Activated CD4-positive, alpha-beta memory T cell treated with anti-CD3 and anti-CD28 coated beads for 36 hours (primary cell): ENCODE results near the gene HNRNPUL1. TPM values are rescaled to one million over a fixed set of nuclear protein-coding genes. Genes with fewer than 3 reads are reported as not detected.

ENCODE experiments used
- CTCF ChIA-PET: fragments of 350-600 bp; sonication (Branson Sonifier 250); formaldehyde crosslinking; loops from one replicate; lab custom pipeline; 2021; ENCODE audit warnings: antibody characterized with exemption, inconsistent platforms; lab: Charles Lee
- POLR2A ChIA-PET: fragments of 350-600 bp; sonication (Branson Sonifier 250); formaldehyde crosslinking; loops from one replicate; lab custom pipeline; 2021; ENCODE audit warnings: antibody characterized with exemption; lab: Charles Lee
- DNase-seq: peaks from one replicate; pipeline ENCODE4 v3.0.0-alpha.2; 2020
- H3K27ac Mint-ChIP-seq: one replicate; pipeline ENCODE4 v1.8.0; 2021; ENCODE audit warnings: mixed read lengths
- H3K27me3 Mint-ChIP-seq: one replicate; pipeline ENCODE4 v1.8.0; 2021; ENCODE audit warnings: mixed read lengths
- H3K36me3 Mint-ChIP-seq: one replicate; pipeline ENCODE4 v1.8.0; 2021; ENCODE audit warnings: mixed read lengths
- H3K4me1 Mint-ChIP-seq: one replicate; pipeline ENCODE4 v1.8.0; 2021; ENCODE audit warnings: low read depth, mixed read lengths
- H3K4me3 Mint-ChIP-seq: one replicate; pipeline ENCODE4 v1.8.0; 2021; ENCODE audit warnings: mild to moderate bottlenecking, mixed read lengths
- H3K9me3 Mint-ChIP-seq: one replicate; pipeline ENCODE4 v1.8.0; 2021; ENCODE audit warnings: mixed read lengths
- intact Hi-C: fragments of 100-400 bp; cut with micrococcal nuclease; formaldehyde crosslinking; loops from one replicate; pipeline ENCODE4 v1.15.1; 2023
- total RNA-seq, 2 experiments: library from RNA; stranded (reverse); gene quantifications; one replicate each; pipeline ENCODE4 v1.2.3, GENCODE V29; 2021

Gene HNRNPUL1
- total RNA-seq, 2 experiments from 2014 or later, result 290 to 295 TPM

DNA sequence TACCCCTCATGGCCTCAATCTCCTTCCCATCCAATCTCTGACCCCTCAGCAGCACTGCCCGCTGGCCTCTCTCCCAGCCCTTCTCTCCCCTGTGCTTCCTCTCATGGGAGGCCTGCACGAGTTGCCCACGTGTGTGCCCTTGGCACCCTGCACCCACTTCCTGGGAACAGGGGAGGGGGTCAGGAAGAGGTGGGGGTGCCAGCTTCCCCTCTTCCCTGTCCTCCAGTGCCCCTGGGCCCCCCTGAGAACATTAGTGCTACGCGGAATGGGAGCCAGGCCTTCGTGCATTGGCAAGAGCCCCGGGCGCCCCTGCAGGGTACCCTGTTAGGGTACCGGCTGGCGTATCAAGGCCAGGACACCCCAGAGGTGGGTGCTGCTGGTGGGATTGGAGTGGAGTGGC lies 25.9 kb upstream of the HNRNPUL1 start:
- no peak overlapping the region for H3K27ac Mint-ChIP-seq
- no peak overlapping the region for H3K4me3 Mint-ChIP-seq
- CTCF ChIA-PET, result interaction anchor here (1.0 kb wide), 1 partner anchor 34 kb away, joined by 3 read pairs; no protein-coding TSS in a partner anchor
- H3K9me3 Mint-ChIP-seq, result no peaks in the 10 kb centered on the region
- no peaks in the 10 kb centered on the region for H3K4me1 Mint-ChIP-seq
- DNase-seq, result no peak
- H3K27me3 Mint-ChIP-seq, result no peaks in the 10 kb centered on the region
- H3K36me3 Mint-ChIP-seq, result no peaks in the 10 kb centered on the region
- intact Hi-C loops, result no loop called here
- POLR2A ChIA-PET, result no interaction called here

DNA sequence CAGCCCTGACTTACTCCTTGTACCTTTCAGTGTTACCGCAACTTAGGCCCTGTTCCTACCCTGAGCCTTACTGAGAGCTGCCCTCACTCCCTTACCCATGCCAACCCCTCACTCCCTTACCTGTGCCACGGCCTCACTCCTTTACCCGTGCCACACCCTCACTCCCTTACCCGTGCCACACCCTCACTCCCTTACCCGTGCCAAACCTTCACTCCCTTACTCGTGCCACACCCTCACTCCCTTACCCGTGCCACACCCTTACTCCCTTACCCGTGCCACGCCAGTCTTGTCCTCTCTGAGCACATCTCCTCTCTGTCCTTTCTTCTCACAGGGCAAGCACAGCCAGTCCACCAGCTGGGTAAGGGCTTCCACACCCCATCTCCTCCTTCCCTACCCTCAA lies 24.8 kb upstream of the HNRNPUL1 start:
- Mint-ChIP-seq H3K36me3 (no peaks in the 10 kb centered on the region), H3K4me1 (no peaks in the 10 kb centered on the region), H3K27ac (no peak overlapping the region), H3K27me3 (no peaks in the 10 kb centered on the region), H3K4me3 (no peak overlapping the region), H3K9me3 (no peaks in the 10 kb centered on the region)
- ChIA-PET CTCF (no interaction called here), POLR2A (no interaction called here)
- no peak for DNase-seq
- intact Hi-C loops, result no loop called here

DNA sequence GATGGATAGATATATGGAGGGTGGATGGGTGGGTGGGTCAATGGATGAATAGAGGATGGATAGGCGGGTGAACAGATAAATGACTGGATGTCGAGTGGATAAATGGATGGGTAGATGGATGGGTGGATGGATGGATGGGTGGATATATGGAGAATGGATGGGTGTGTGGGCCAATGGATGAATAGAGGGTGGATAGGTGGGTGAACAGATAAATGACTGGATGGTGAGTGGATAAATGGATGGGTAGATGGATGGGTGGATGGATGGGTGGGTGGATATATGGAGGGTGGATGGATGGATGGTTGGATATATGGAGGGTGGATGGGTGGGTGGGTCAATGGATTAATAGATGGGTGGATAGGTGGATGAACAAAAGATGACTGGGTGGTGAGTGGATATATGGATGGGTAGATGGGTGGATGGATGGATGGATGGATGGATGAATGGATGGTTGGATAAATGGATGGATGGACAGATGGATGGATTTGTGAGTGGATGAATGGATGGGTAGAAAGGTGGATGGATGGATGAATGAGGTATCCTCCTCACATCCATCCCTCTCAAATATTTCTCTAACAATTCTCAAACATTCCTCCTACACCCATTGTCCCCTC lies 24.1 kb upstream of the HNRNPUL1 start:
- intact Hi-C loops, result no loop called here
- POLR2A ChIA-PET, result no interaction called here
- Mint-ChIP-seq H3K4me3 (no peak overlapping the region), H3K36me3 (no peaks in the 10 kb centered on the region), H3K27me3 (no peaks in the 10 kb centered on the region), H3K9me3 (no peaks in the 10 kb centered on the region), H3K27ac (no peak overlapping the region), H3K4me1 (no peaks in the 10 kb centered on the region)
- CTCF ChIA-PET, result no interaction called here
- DNase-seq, result no peak

DNA sequence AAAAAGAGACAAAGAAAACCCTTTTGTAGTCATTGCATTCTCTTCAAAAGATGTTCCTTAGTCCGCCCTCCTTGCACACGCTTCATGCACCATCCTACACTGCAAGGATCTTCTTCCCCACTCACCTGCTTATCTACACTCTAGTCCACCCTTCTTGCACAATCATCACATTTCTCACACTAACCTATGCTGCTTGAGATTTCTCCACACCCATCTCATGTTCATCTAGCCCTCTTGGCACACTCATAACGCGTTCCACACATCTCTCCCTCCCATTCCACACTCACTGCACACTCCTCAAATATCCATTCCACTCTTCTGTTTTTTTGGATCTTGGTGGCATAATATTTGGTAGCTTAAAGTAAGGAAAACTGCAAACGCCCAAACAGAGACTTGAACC lies 22.3 kb upstream of the HNRNPUL1 start:
- no peak for DNase-seq
- Mint-ChIP-seq H3K36me3 (no peaks in the 10 kb centered on the region), H3K9me3 (no peaks in the 10 kb centered on the region), H3K4me3 (no peak overlapping the region), H3K27me3 (no peaks in the 10 kb centered on the region), H3K4me1 (no peaks in the 10 kb centered on the region), H3K27ac (no peak overlapping the region)
- intact Hi-C loops, result no loop called here
- CTCF ChIA-PET, result no interaction called here
- POLR2A ChIA-PET, result no interaction called here

DNA sequence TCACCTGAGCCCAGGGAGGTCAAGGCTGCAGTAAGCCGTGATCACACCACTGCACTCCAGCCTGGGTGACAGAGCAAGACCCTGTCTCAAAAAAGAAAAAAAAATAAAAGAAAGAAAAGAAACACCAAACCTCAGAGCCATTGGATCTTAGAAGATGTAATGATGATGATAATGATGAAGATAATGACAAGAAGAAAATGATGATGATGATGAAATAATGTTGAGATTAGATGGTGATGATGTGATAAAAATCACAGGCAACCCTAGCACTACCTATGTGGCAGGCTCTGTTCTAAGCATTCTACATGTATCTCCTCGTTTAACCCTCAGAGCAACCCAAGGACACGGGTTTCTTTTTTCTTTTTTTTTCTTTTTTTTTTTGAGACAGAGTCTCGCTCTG lies 20.1 kb upstream of the HNRNPUL1 start:
- DNase-seq, result no peak
- H3K4me3 Mint-ChIP-seq, result no peak overlapping the region
- H3K27ac Mint-ChIP-seq, result no peak overlapping the region
- H3K36me3 Mint-ChIP-seq, result no peaks in the 10 kb centered on the region
- intact Hi-C loops, result no loop called here
- no peaks in the 10 kb centered on the region for H3K9me3 Mint-ChIP-seq
- H3K27me3 Mint-ChIP-seq, result no peaks in the 10 kb centered on the region
- ChIA-PET POLR2A (interaction anchor here (0.6 kb wide), 1 partner anchor 546 kb away, joined by 6 read pairs; no protein-coding TSS in a partner anchor), CTCF (interaction anchor here (0.5 kb wide), 1 partner anchor 31 kb away, joined by 3 read pairs; no protein-coding TSS in a partner anchor)
- H3K4me1 Mint-ChIP-seq, result no peaks in the 10 kb centered on the region

DNA sequence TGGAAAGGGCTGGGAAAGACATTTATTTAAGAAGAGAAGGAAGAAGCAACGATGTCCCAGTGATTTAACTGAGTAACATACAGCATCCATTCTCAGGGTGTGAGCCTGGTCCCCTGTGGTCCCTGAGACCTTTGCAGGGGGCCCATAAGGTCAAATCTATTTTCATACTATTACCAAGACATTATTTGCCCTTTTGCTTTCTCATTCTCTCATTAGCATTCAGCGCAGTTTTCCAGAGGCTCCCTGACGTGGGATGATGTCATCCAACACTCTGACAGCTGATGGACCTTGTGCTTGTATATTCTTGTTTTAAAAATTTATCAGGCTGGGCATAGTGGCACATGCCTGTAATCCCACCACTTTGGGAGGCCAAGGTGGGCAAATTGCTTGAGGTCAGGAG lies 18.3 kb upstream of the HNRNPUL1 start:
- POLR2A ChIA-PET, result no interaction called here
- H3K27ac Mint-ChIP-seq, result no peak overlapping the region
- CTCF ChIA-PET, result no interaction called here

DNA sequence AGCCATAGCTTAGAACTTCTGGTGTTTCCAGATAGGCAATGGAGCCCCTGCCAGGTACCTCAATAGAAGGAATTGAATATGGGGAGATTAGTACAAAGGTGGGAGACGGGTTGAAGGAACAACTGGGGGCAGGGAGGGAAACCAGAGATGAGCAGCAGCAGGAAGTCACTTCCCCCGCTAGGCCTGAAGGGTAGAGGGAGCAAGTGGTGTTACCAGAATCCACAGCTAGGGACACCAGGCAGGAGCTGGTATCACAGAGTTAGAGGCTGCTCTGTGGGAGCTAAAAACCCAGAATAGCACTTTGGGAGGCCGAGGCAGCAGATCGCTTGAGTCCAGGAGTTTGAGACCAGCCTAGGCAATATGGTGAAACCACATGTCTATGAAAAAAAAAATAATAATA lies 15.3 kb upstream of the HNRNPUL1 start:
- no peak overlapping the region for H3K4me3 Mint-ChIP-seq
- no peaks in the 10 kb centered on the region for H3K9me3 Mint-ChIP-seq
- no peaks in the 10 kb centered on the region for H3K4me1 Mint-ChIP-seq
- POLR2A ChIA-PET, result no interaction called here
- no peak for DNase-seq
- CTCF ChIA-PET, result interaction anchor here (1.0 kb wide), 2 partner anchors 10 to 14 kb away, joined by 3 to 4 read pairs; no protein-coding TSS in a partner anchor
- H3K27ac Mint-ChIP-seq, result no peak overlapping the region
- no peaks in the 10 kb centered on the region for H3K36me3 Mint-ChIP-seq
- H3K27me3 Mint-ChIP-seq, result peaks cover 4% of the 10 kb centered on the region
- intact Hi-C loops, result no loop called here

More for the DNA sequence above, 18.3 kb upstream of the HNRNPUL1 start:
- no peaks in the 10 kb centered on the region for H3K27me3 Mint-ChIP-seq
- intact Hi-C loops, result no loop called here
- no peaks in the 10 kb centered on the region for H3K4me1 Mint-ChIP-seq
- no peaks in the 10 kb centered on the region for H3K36me3 Mint-ChIP-seq
- H3K9me3 Mint-ChIP-seq, result no peaks in the 10 kb centered on the region
- DNase-seq, result no peak
- no peak overlapping the region for H3K4me3 Mint-ChIP-seq

DNA sequence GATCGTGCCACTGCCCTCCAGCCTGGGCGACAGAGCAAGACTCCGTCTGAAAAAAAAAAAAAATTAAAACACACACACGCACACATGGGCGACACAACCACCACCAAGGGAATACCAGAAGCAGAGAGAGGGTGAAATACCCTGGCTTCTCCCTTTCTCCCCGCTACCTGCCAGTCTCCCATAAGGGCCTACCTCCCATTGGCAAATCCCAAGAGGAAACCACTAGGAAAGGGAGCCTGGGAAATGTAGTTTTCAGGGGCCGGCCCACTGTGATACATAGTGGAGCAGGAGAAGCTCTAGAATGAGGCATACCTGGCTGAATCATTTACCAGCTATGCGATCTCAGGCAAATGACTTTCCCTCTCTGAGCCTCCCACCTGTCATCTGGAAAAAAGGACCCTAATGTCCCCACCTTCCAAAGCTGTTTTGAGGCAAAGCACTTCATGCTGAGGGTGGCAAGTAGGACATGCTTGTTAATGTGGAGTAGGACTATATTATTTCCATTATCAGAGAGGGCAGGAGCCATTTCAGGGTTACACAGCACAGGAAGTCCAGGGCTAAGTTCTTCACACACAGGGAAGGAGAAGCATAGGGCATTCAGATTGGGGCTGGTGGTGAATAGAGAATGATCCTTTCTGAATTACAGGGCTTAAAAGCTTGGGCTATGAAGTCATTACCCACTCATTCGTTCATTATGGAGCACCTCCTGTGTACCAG lies 14.3 kb upstream of the HNRNPUL1 start:
- peaks cover 4% of the 10 kb centered on the region for H3K27me3 Mint-ChIP-seq
- ChIA-PET POLR2A (no interaction called here), CTCF (interaction anchor here (1.0 kb wide), 1 partner anchor 9 kb away, joined by 4 read pairs; no protein-coding TSS in a partner anchor)
- H3K4me3 Mint-ChIP-seq, result no peak overlapping the region
- intact Hi-C loops, result no loop called here
- no peak overlapping the region for H3K27ac Mint-ChIP-seq
- H3K4me1 Mint-ChIP-seq, result no peaks in the 10 kb centered on the region
- no peaks in the 10 kb centered on the region for H3K9me3 Mint-ChIP-seq
- no peaks in the 10 kb centered on the region for H3K36me3 Mint-ChIP-seq
- no peak for DNase-seq

DNA sequence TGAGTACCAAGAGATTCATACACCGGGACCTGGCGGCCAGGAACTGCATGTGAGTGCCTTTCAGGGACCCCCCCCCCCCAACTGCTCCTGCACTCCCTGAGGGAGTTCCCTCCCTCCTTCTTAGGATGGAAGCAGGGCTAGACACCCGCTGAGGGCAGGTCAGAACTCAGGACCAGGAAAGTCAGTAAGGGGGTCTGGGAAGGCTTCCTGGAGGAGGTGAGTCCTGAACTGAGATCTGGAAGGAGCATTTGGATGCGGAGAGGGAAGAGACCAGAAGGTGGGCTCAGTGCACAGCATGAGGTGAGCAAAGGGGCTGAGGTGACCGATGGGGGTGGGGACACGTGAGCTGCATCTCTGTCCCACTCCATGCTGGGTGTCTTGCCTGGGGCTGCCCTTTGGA lies 10.5 kb upstream of the HNRNPUL1 start:
- no peak for DNase-seq
- H3K4me1 Mint-ChIP-seq, result no peaks in the 10 kb centered on the region
- peaks cover 4% of the 10 kb centered on the region for H3K27me3 Mint-ChIP-seq
- H3K4me3 Mint-ChIP-seq, result no peak overlapping the region
- no peaks in the 10 kb centered on the region for H3K9me3 Mint-ChIP-seq
- H3K36me3 Mint-ChIP-seq, result no peaks in the 10 kb centered on the region
- intact Hi-C loops, result no loop called here
- no peak overlapping the region for H3K27ac Mint-ChIP-seq
- ChIA-PET POLR2A (no interaction called here), CTCF (no interaction called here)

DNA sequence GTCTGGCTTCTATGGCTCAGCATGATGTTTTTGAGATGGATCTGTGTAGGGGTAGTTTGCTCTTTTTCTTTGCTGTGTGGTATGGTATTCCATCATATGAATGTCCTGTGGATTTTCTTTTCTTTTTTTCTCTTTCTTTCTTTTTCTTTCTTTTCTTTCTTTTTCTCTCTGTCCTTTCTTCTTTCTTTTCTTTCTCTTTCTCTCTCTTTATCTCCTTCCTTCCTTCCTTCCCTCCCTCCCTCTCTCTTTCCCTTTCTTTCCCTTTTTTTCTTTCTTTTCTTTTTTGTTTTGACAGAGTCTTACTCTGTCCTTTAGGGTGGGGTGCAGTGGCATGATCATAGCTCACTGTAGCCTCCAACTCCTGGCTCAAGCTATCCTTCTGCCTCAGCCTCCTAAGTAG lies 9.0 kb upstream of the HNRNPUL1 start:
- H3K27me3 Mint-ChIP-seq, result peaks cover 4% of the 10 kb centered on the region
- H3K9me3 Mint-ChIP-seq, result no peaks in the 10 kb centered on the region
- ChIA-PET POLR2A (no interaction called here), CTCF (interaction anchor here (1.1 kb wide), 1 partner anchor 498 kb away, joined by 3 read pairs; no protein-coding TSS in a partner anchor)
- H3K4me1 Mint-ChIP-seq, result no peaks in the 10 kb centered on the region
- no peak overlapping the region for H3K27ac Mint-ChIP-seq
- H3K4me3 Mint-ChIP-seq, result no peak overlapping the region
- intact Hi-C loops, result no loop called here
- no peak for DNase-seq
- H3K36me3 Mint-ChIP-seq, result no peaks in the 10 kb centered on the region

DNA sequence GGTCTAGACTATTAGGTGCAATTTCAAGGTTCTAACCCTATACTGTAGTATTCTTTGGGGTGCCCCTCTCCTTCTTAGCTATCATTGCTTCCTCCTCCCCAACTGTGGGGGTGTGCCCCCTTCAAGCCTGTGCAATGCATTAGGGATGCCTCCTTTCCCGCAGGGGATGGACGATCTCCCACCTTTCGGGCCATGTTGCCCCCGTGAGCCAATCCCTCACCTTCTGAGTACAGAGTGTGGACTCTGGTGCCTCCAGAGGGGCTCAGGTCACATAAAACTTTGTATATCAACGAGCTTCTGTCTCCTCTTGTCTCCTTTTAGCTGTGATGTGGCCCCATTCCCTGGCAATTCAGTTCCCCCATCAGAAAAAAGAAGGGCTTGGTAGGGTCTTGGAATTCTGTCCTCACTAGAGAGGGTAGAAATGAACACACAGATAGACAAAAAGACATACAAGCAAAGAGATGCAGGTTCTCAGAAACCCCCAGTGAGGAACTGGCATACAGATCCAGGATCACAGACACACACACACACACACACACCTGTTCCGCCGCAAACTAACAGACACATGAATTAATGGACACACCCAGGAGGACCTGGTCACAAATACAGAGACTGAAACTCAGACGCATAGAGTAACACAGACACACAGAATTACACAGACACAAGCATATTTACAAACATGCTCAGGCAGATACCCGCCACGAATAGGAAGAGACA lies 2.5 kb upstream of the HNRNPUL1 start:
- ChIA-PET POLR2A (interaction anchor here (0.7 to 4.9 kb wide), 4 partner anchors 36 to 91 kb away, joined by 3 to 97 read pairs (median 11); partner anchors contain the start of genes CCDC97 and TGFB1), CTCF (interaction anchor here (0.7 to 9.3 kb wide), 11 partner anchors 18 to 270 kb away, joined by 3 to 118 read pairs (median 10); partner anchors contain the start of gene CCDC97)
- Mint-ChIP-seq H3K9me3 (no peaks in the 10 kb centered on the region), H3K27ac (peak overlapping the region; percentile 100), H3K4me3 (peak overlapping the region; percentile 97), H3K4me1 (peaks cover 29% of the 10 kb centered on the region), H3K36me3 (peaks cover 24% of the 10 kb centered on the region), H3K27me3 (peaks cover 4% of the 10 kb centered on the region)
- intact Hi-C loops, result loop anchor here (1.0 to 5.0 kb wide), 6 partner anchors 57 to 1859 kb away; no protein-coding TSS in a partner anchor
- DNase-seq, result no peak
